HG03378 (cell line): ENCODE results near the gene C2CD3.
"Not testable (repeated sequence)": the region's sequence is repeated elsewhere in the genome, so short reads cannot be mapped to it uniquely, and the experiment has no call there.

Experiments
- ATAC-seq: cut with Tn5 transposase; IDR thresholded peaks from one replicate; pipeline ENCODE4 v1.9.1; 2021; ENCODE audit warnings: mild to moderate bottlenecking, moderate library complexity; ENCODE audit not compliant: unreplicated experiment

C2CD3 gene

GRCh38 chr11:74005721-74006517, 164.9 kb downstream of the C2CD3 start:
- no peak for ATAC-seq

- no peak for ATAC-seq
Measured at GRCh38 chr11:74004759-74005615, 165.8 kb downstream of the C2CD3 start.

- ATAC-seq = no peak
Measured at GRCh38 chr11:74004046-74004695, 166.6 kb downstream of the C2CD3 start.

- ATAC-seq = no peak
Measured at GRCh38 chr11:74002832-74003231, 168.0 kb downstream of the C2CD3 start.

GRCh38 chr11:74001822-74002286, 168.9 kb downstream of the C2CD3 start:
- ATAC-seq = no peak

- ATAC-seq = no peak
Measured at GRCh38 chr11:74000307-74001133, 170.3 kb downstream of the C2CD3 start.

- ATAC-seq = no peak
Measured at GRCh38 chr11:73999581-74000306, 171.1 kb downstream of the C2CD3 start.

- no peak for ATAC-seq
Measured at GRCh38 chr11:73998846-73999575, 171.8 kb downstream of the C2CD3 start.

- no peak for ATAC-seq
Measured at GRCh38 chr11:73997120-73997770, 173.6 kb downstream of the C2CD3 start.

- ATAC-seq = no peak
Measured at GRCh38 chr11:73996161-73996747, 174.5 kb downstream of the C2CD3 start.

- no peak for ATAC-seq
Measured at GRCh38 chr11:73995731-73996130, 175.1 kb downstream of the C2CD3 start.

GRCh38 chr11:73995247-73995646, 175.6 kb downstream of the C2CD3 start:
- peak; percentile 43 for ATAC-seq

- no peak for ATAC-seq
Measured at GRCh38 chr11:73991471-73992006, 179.3 kb downstream of the C2CD3 start.

GRCh38 chr11:73990730-73991129, 180.1 kb downstream of the C2CD3 start:
- ATAC-seq = no peak

- ATAC-seq = no peak
Measured at GRCh38 chr11:73989156-73989555, 181.6 kb downstream of the C2CD3 start.

GRCh38 chr11:73988227-73988626, 182.6 kb downstream of the C2CD3 start:
- ATAC-seq = no peak

- ATAC-seq = not testable (repeated sequence)
Measured at GRCh38 chr11:73985661-73986060, 185.1 kb downstream of the C2CD3 start.
